Mucosa of gallbladder (tissue), 1 donor: ENCODE measurements around the gene PTK7. TPM values are rescaled to one million over a fixed set of nuclear protein-coding genes. Genes with fewer than 3 reads are reported as not detected.
A peak's percentile ranks its signal among the peaks of the same experiment; 100 is the strongest.
"Not testable (repeated sequence)": the region's sequence is repeated elsewhere in the genome, so short reads cannot be mapped to it uniquely, and the experiment has no call there.

ENCODE experiments used
- DNase-seq: peaks from one replicate; pipeline ENCODE4 v3.0.0-alpha.2; 2020; ENCODE audit warnings: low spot score
- total RNA-seq: library from RNA; stranded (reverse); gene quantifications from one replicate; pipeline ENCODE4 v1.2.1, GENCODE V29; 2021
- donor health status: DM: no; HTN: no; CAD: no.

PTK7 gene
- total RNA-seq, 1 donor from 2014 or later, result 30.0 TPM

GRCh38 chr6:43117466-43117865 is 41.4 kb downstream of the PTK7 start:
- not testable (repeated sequence) for DNase-seq

GRCh38 chr6:43119482-43119881 is 43.4 kb downstream of the PTK7 start:
- no peak for DNase-seq

DNA sequence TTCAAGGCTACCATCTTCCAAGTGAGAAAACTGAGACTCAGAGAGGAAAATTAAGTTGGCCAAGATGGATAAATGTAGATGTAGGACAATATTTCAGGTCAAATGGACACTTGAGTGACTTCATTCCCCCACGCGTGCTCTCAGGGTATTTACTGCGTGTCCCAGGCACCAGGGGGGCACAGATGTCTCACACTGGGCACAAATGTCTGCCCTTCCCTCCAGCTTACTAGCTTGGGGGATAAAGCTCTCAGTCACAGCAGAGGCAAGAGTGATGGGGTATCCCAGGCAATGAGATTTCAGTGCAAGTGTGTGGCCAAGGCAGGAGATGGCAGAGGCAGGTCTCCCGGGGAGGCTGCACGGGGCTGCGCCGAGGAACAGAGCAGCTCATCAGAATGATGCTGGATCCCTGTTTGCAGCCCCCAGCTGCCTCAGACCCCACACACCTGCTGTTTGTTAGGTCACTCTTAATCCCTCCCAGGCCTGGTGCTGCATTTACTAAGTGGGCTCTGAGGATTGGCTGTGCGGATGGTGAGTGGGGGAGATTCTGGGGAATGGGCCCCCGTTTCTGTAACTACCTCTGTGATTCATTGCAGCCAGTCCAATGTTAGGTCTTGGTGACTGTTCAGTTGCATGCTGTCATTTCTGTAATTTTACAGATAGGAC is 44.1 kb downstream of the PTK7 start:
- no peak for DNase-seq

DNA sequence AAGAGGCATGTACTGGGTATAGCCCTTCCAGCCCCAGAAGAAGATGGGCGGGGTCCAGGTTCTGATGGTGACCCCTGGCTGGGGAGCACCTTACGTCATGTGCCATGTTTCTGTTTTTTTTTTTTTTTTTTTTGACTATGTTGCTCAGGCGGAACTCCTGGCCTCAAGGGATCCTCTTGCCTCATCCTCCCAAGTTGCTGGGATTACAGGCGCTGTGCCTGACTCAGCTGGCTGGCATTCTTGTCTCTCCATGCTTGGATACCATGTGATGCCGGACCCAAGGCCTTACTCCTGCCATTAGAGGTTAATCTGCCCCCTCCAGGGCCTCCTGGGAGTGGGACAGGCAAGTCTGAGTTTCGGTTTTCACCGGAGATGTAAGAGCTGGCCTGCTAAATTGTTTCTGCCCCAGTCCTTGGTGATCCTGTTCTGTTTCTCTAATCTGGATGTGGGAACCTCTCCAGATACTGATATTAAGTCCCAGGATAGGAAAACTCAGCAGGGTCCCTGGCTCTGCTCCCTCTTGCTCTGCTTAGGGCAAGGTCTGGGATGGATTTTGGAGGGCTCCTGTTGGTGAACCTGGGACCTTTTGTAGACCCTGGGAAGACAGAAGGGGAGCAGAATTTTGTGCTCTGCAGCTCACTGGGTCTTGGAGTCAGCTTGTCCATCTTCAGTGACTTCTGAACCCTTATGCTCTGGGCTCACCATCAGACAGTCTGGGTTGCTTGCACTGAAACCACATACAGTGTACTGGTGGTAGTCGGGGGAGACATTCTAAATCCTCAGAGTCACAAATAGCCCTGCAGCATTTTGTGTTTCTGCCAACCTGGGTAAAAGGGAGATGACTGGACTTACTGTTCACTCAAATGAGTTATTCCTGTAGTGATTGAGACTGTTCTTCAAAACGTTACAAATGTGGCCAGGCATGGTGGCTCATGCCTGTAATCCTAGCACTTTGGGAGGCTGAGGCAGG is 45.1 kb downstream of the PTK7 start:
- peak; percentile 63 for DNase-seq

- no peak for DNase-seq
Observed at GRCh38 chr6:43122146-43122545, 46.0 kb downstream of the PTK7 start.

DNA sequence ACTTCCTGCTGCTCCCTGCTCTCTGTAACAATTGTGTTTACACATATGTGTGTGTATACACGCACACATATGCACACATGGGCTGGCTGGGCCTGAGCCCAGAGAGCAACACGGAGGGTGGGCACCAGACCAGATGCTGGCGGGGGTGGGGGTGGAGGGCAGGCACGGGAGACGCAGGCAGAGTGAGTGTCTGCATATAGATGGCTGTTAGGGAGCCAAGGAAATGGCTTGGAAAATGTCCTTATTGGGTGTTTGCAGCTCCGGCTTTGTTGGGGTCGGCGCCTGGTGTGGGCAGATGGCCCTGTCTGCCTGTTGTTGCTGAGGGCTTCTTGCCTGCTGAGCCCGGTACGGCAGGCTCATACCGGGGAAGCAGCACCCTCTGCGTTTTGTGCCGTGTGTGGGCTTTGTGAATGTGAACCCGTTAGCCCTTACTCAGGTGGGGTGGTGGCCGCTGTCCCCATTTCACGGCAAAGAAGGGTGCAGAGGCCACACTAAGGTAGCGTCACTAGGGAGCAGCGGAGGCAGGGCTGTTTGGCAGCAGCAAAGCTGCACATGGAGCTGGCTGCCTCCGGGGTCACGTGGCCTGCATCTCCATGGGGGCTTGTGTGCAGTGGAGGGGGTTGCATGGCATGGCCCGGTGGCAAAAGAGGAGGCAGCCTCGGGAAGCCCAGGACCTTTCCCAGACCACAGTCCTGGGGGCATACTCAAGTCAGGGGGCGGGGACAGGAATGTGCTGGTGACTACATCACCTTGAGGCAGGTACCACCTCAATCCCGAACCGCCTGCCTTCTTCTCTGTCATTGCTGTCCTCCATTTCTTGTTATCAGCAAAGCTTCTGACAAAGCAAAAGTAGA is 47.6 kb downstream of the PTK7 start:
- no peak for DNase-seq

GRCh38 chr6:43124481-43124880 is 48.4 kb downstream of the PTK7 start:
- no peak for DNase-seq

DNA sequence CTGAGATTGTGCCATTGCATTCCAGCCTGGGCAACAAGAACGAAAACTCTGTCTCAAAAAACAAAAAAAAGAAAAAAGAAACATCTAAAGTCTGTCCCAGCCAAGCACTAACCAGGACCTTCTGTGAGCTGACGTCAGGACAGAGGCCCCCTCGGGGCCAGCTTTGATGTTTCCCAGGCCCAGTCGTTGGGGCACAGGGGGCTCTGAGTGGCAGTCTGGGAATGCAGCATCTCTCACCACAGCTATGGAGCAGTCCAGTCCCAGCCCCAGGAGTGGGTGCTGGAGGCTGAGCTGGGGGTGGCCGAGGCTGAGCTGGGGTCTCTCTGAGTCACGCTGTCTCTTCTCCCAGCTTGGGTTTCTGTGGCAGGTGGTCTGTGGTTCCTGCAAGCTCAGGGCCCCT is 49.0 kb downstream of the PTK7 start:
- peak; percentile 44 for DNase-seq

DNA sequence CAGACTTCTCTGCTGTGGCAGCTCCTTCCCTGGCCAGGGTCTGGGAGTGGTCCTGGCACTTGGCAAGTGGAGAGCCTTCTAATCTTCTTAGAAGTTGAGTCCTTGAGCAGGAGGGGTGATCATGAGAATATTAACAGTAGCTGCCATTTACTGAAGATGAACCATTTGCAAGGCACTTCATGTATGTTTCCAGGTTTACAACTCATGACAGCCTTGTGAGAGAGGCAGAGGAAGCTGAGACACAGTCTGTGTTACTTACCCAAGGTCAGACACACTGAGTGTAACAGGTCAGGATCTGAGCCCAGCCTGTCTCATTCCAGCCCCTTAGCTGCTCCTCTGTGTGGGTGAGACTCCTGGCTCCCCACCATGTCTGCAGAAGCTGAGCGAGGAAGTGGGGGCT is 49.4 kb downstream of the PTK7 start:
- DNase-seq, result no peak

GRCh38 chr6:43127180-43127579 is 51.1 kb downstream of the PTK7 start:
- DNase-seq, result no peak

DNA sequence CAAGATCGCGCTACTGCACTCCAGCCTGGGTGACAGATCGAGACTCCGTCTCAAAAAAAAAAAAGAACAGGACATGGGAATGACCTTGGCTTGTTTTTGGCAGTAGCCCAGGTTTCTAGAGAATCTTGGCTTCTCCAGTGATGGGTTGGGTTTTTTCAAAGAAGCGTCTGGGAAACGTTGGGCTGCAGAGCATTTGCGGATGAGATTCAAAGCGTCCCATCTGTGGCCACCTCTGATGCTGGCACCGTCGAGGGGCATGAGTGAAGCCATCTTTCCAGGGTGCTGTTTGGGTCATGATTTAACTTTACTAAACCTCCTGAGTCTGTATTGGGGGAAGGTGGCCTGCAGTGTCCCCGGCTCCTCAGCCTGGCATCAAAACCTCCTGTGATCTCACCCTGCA is 51.8 kb downstream of the PTK7 start:
- peak; percentile 64 for DNase-seq

DNA sequence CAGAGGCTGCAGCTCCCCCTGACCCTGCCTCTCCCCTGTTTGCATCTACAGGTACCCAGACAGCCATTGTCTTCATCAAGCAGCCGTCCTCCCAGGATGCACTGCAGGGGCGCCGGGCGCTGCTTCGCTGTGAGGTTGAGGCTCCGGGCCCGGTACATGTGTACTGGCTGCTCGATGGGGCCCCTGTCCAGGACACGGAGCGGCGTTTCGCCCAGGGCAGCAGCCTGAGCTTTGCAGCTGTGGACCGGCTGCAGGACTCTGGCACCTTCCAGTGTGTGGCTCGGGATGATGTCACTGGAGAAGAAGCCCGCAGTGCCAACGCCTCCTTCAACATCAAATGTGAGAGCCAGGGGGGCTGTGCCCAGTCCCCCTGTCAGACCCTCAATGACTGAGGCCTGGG is 52.8 kb downstream of the PTK7 start:
- DNase-seq, result no peak

- DNase-seq, result no peak
Observed at GRCh38 chr6:43129434-43130194, 53.5 kb downstream of the PTK7 start.

GRCh38 chr6:43130429-43130828 is 54.3 kb downstream of the PTK7 start:
- no peak for DNase-seq

DNA sequence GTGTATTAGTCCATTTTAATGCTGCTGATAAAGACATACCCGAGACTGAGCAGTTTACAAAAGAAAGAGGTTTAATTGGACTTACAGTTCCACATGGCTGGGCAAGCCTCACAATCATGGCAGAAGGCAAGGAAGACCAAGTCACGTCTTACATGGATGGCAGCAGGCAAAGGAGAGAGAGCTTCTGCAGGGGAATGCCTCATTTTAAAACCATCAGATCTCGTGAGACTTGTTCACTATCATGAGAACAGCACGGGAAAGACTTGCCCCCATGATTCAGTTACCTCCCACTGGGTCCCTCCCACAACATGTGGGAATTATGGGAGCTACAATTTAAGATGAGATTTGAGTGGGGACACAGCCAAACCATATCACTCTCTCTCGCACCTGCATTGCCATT is 55.3 kb downstream of the PTK7 start:
- not testable (repeated sequence) for DNase-seq

- no peak for DNase-seq
Observed at GRCh38 chr6:43138267-43138666, 62.2 kb downstream of the PTK7 start.

GRCh38 chr6:43139973-43140372 is 63.9 kb downstream of the PTK7 start:
- not testable (repeated sequence) for DNase-seq

DNA sequence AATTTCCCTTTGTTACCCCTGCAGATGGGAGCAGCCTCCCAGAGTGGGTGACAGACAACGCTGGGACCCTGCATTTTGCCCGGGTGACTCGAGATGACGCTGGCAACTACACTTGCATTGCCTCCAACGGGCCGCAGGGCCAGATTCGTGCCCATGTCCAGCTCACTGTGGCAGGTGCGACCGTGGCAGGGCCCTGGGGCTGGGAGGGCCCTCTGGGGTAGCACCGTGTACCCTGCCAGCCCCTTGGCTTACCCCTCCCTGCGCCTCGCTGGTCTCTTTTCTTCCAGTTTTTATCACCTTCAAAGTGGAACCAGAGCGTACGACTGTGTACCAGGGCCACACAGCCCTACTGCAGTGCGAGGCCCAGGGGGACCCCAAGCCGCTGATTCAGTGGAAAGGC is 65.5 kb downstream of the PTK7 start:
- no peak for DNase-seq

DNA sequence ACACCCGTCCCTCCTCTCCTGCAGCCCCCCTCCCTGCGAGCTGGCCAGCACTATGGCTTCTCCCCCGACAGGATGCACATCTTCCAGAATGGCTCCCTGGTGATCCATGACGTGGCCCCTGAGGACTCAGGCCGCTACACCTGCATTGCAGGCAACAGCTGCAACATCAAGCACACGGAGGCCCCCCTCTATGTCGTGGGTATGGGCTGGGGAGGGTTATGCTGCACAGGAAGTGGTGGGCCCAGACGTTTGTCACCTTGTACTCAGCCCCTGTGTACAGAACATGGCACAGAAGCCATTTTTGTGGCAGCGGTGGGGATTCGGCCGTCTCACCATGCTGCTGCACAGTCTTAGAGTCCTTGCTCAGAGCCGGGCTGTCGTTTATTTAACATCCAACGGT is 66.0 kb downstream of the PTK7 start:
- no peak for DNase-seq

DNA sequence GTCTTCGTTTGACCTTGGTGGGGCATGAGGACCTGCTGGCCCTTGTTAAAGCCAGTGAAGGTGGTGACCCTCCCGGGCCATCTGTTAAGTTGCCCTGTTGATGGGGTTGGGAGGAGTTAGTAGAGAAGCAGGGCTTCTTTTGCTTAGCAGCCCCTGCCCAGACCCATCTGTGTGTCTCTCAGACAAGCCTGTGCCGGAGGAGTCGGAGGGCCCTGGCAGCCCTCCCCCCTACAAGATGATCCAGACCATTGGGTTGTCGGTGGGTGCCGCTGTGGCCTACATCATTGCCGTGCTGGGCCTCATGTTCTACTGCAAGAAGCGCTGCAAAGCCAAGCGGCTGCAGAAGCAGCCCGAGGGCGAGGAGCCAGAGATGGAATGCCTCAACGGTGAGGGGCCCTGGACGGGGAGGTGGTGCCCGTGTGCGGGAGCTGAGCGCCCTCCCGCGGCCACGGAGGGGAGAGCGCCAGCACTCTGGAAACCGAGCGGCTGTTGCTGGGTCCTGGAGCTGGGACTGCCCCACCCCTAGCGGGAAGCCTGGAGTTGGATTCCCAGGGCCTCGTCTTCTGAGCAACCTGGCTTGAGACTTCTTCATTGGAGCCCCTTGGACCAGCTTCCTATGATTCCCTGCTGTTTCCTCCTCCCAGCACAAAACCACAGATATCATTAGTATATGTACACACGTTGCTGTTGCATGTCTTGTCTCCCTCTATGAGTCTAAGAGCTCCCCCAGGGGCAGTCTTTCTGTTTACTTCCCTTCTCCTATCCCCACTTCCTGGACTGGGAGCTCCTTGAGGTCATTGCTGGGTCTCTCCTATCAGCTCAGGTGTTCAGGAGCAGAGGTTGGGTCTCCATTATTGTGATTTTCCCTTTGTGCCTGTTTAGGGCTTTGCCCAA is 67.4 kb downstream of the PTK7 start:
- peak; percentile 85 for DNase-seq
